ENCODE data around the gene ELMO1. TPM values are rescaled to one million over a fixed set of nuclear protein-coding genes. Genes with fewer than 3 reads are reported as not detected.

Gene ELMO1
- total RNA-seq, 1 experiment from 2014 or later = not detected

GRCh38 chr7:37364856-37365255, 83.8 kb downstream of the ELMO1 start:
- H3K27ac ChIP-seq (ENCODE audit: low read depth, low read length, poor library complexity, severe bottlenecking) = no peak overlapping the region
- no peak overlapping the region for H3K4me3 ChIP-seq (ENCODE audit: low read depth, low read length, poor library complexity, severe bottlenecking)
- BruUV-seq (replicated peaks) = no TSS peak
- no peak for DNase-seq (ENCODE audit: low spot score)
- TF ChIP-seq CTCF (conservative IDR thresholded peaks at IDR 0.05; ENCODE audit: low read depth, low read length) = no peak
- no peak for TF ChIP-seq EZH2 (IDR thresholded peaks at IDR 0.05; ENCODE audit: borderline replicate concordance, low read depth, low read length, poor library complexity, severe bottlenecking)
- H3K36me3 ChIP-seq (ENCODE audit: insufficient read depth, low read length, poor library complexity, severe bottlenecking) = no peaks in the 10 kb centered on the region
- no peaks in the 10 kb centered on the region for H3K9me3 ChIP-seq (ENCODE audit: low read depth, low read length, poor library complexity, severe bottlenecking)
- no peaks in the 10 kb centered on the region for H3K27me3 ChIP-seq (replicated peaks; ENCODE audit: insufficient read depth, low read depth, low read length, poor library complexity)
- CTCF ChIA-PET = no interaction called here
- intact Hi-C loops (cut with micrococcal nuclease; ENCODE audit: unreplicated experiment) = no loop called here
- no peaks in the 10 kb centered on the region for H3K4me1 ChIP-seq (ENCODE audit: insufficient read depth, low read length, poor library complexity, severe bottlenecking)
- POLR2A ChIA-PET (ENCODE audit: low non-redundant PET) = no interaction called here

- H3K27me3 ChIP-seq (replicated peaks; ENCODE audit: insufficient read depth, low read depth, low read length, poor library complexity) = no peaks in the 10 kb centered on the region
Observed at GRCh38 chr7:37363536-37364491, 84.8 kb downstream of the ELMO1 start.

GRCh38 chr7:37362802-37363201, 85.9 kb downstream of the ELMO1 start:
- no peak for DNase-seq (ENCODE audit: low spot score)
- Histone ChIP-seq H3K4me3 (ENCODE audit: low read depth, low read length, poor library complexity, severe bottlenecking) (no peak overlapping the region), H3K36me3 (ENCODE audit: insufficient read depth, low read length, poor library complexity, severe bottlenecking) (no peaks in the 10 kb centered on the region), H3K27me3 (replicated peaks; ENCODE audit: insufficient read depth, low read depth, low read length, poor library complexity) (no peaks in the 10 kb centered on the region), H3K9me3 (ENCODE audit: low read depth, low read length, poor library complexity, severe bottlenecking) (no peaks in the 10 kb centered on the region), H3K4me1 (ENCODE audit: insufficient read depth, low read length, poor library complexity, severe bottlenecking) (no peaks in the 10 kb centered on the region), H3K27ac (ENCODE audit: low read depth, low read length, poor library complexity, severe bottlenecking) (no peak overlapping the region)
- BruUV-seq (replicated peaks) = no TSS peak
- POLR2A ChIA-PET (ENCODE audit: low non-redundant PET) = no interaction called here
- intact Hi-C loops (cut with micrococcal nuclease; ENCODE audit: unreplicated experiment) = no loop called here
- TF ChIP-seq EZH2 (IDR thresholded peaks at IDR 0.05; ENCODE audit: borderline replicate concordance, low read depth, low read length, poor library complexity, severe bottlenecking) (no peak), CTCF (conservative IDR thresholded peaks at IDR 0.05; ENCODE audit: low read depth, low read length) (no peak)
- CTCF ChIA-PET = no interaction called here

More at GRCh38 chr7:37363536-37364491, 84.8 kb downstream of the ELMO1 start:
- no peaks in the 10 kb centered on the region for H3K9me3 ChIP-seq (ENCODE audit: low read depth, low read length, poor library complexity, severe bottlenecking)
- H3K4me3 ChIP-seq (ENCODE audit: low read depth, low read length, poor library complexity, severe bottlenecking) = no peak overlapping the region
- no peaks in the 10 kb centered on the region for H3K4me1 ChIP-seq (ENCODE audit: insufficient read depth, low read length, poor library complexity, severe bottlenecking)
- intact Hi-C loops (cut with micrococcal nuclease; ENCODE audit: unreplicated experiment) = no loop called here
- BruUV-seq (replicated peaks) = no TSS peak
- ChIA-PET POLR2A (ENCODE audit: low non-redundant PET) (no interaction called here), CTCF (no interaction called here)
- DNase-seq (ENCODE audit: low spot score) = no peak
- no peak overlapping the region for H3K27ac ChIP-seq (ENCODE audit: low read depth, low read length, poor library complexity, severe bottlenecking)
- H3K36me3 ChIP-seq (ENCODE audit: insufficient read depth, low read length, poor library complexity, severe bottlenecking) = no peaks in the 10 kb centered on the region
- TF ChIP-seq EZH2 (IDR thresholded peaks at IDR 0.05; ENCODE audit: borderline replicate concordance, low read depth, low read length, poor library complexity, severe bottlenecking) = no peak
- no peak for TF ChIP-seq CTCF (conservative IDR thresholded peaks at IDR 0.05; ENCODE audit: low read depth, low read length)

All from A673 (cell line).